Right lobe of liver (tissue), 4 donors: ENCODE results near the gene DENND4A.

Source experiments
- CTCF ChIP-seq, 4 donors: fragments of 200-600 bp in 3 of 4; fragments of 450-650 bp in 1 of 4; IDR thresholded peaks; one replicate each; pipeline versions ENCODE4 v1.5.1 to v1.8.0; 2016 to 2022; ENCODE audit warnings: antibody characterized with exemption in 4 of 4, mild to moderate bottlenecking in 2 of 4
- POLR2A ChIP-seq: fragments of 450-650 bp; IDR thresholded peaks from one replicate; pipeline ENCODE4 v1.6.1; 2017; ENCODE audit warnings: antibody characterized with exemption, mild to moderate bottlenecking
- donor health status: DM: no; HTN: no; CAD: no.
- donor health status: DM: no; HTN: no; CAD: no.
- donor health status: DM: no; HTN: yes; CAD: no.

- TF ChIP-seq CTCF (IDR thresholded peaks at IDR 0.05) (no peak), POLR2A (no peak)
Measured at GRCh38 chr15:65675551-65675950, 116.5 kb downstream of the DENND4A start.
